Measurements from ENCODE around the gene CYB5B.
A peak's percentile ranks its signal among the peaks of the same experiment; 100 is the strongest.

CYB5B gene

GRCh38 chr16:69443927-69444631, 19.7 kb downstream of the CYB5B start:
- peak in 7 of 56 donors; percentile 4 to 19 (median 8) for DNase-seq

- DNase-seq = no peak
Measured at GRCh38 chr16:69444873-69445517, 20.6 kb downstream of the CYB5B start.

- DNase-seq = no peak
Measured at GRCh38 chr16:69448470-69449193, 24.2 kb downstream of the CYB5B start.

- DNase-seq = no peak
Measured at GRCh38 chr16:69451166-69451565, 26.7 kb downstream of the CYB5B start.

- DNase-seq = no peak
Measured at GRCh38 chr16:69453936-69454335, 29.5 kb downstream of the CYB5B start.

- DNase-seq = peak in 16 of 56 donors; percentile 5 to 38 (median 16)
Measured at GRCh38 chr16:69463876-69464275, 39.5 kb downstream of the CYB5B start.

- peak in 2 of 56 donors; percentile 7 to 9 for DNase-seq
Measured at GRCh38 chr16:69465083-69465721, 40.8 kb downstream of the CYB5B start.

- DNase-seq = no peak
Measured at GRCh38 chr16:69465881-69466280, 41.5 kb downstream of the CYB5B start.

GRCh38 chr16:69466547-69466946, 42.1 kb downstream of the CYB5B start:
- DNase-seq = no peak

GRCh38 chr16:69467080-69467479, 42.7 kb downstream of the CYB5B start:
- DNase-seq = no peak

GRCh38 chr16:69467531-69468204, 43.2 kb downstream of the CYB5B start:
- no peak for DNase-seq

- no peak for DNase-seq
Measured at GRCh38 chr16:69469807-69470561, 45.6 kb downstream of the CYB5B start.

- no peak for DNase-seq
Measured at GRCh38 chr16:69471121-69471520, 46.7 kb downstream of the CYB5B start.

GRCh38 chr16:69474408-69474807, 50.0 kb downstream of the CYB5B start:
- no peak for DNase-seq

- DNase-seq = no peak
Measured at GRCh38 chr16:69476920-69477443, 52.6 kb downstream of the CYB5B start.

- DNase-seq = no peak
Measured at GRCh38 chr16:69477546-69477945, 53.1 kb downstream of the CYB5B start.

- DNase-seq = no peak
Measured at GRCh38 chr16:69478685-69479084, 54.3 kb downstream of the CYB5B start.

GRCh38 chr16:69479775-69480174, 55.4 kb downstream of the CYB5B start:
- DNase-seq = no peak

GRCh38 chr16:69481901-69482341, 57.5 kb downstream of the CYB5B start:
- peak in 49 of 56 donors; percentile 9 to 84 (median 54) for DNase-seq

- DNase-seq = peak in 14 of 56 donors; percentile 12 to 63 (median 32)
Measured at GRCh38 chr16:69482410-69482991, 58.1 kb downstream of the CYB5B start.
